BE2C (cell line): Measurements from ENCODE around the gene TTYH3.
A peak's percentile ranks its signal among the peaks of the same experiment; 100 is the strongest.
"Not testable (repeated sequence)": the region's sequence is repeated elsewhere in the genome, so short reads cannot be mapped to it uniquely, and the experiment has no call there.

Source experiments
- DNase-seq: peaks from one replicate; pipeline ENCODE4 v3.0.0-alpha.2; 2020
- H3K27me3 ChIP-seq: fragments of 250-450 bp; sonication (Bioruptor Pico); 2 replicates; pipeline ENCODE4 v1.5.1; 2020; ENCODE audit warnings: mild to moderate bottlenecking
- H3K36me3 ChIP-seq: fragments of 250-450 bp; sonication (Bioruptor Pico); 2 replicates; pipeline ENCODE4 v1.5.1; 2020; ENCODE audit warnings: mild to moderate bottlenecking
- H3K4me1 ChIP-seq: fragments of 250-450 bp; sonication (Bioruptor Pico); 2 replicates; pipeline ENCODE4 v1.5.1; 2020
- H3K4me3 ChIP-seq: 2 replicates; pipeline ENCODE4 v1.5.1; 2011; ENCODE audit warnings: low read depth, low read length
- H3K9me3 ChIP-seq: fragments of 250-450 bp; sonication (Bioruptor Pico); 2 replicates; pipeline ENCODE4 v1.5.1; 2020
- CTCF ChIP-seq: IDR thresholded peaks from 2 replicates; pipeline ENCODE4 v1.5.1; 2012; ENCODE audit warnings: mild to moderate bottlenecking, low read depth, low read length

The TTYH3 gene

GRCh38 chr7:2607122-2607922 is 24.5 kb upstream of the TTYH3 start:
- no peaks in the 10 kb centered on the region for H3K36me3 ChIP-seq
- no peaks in the 10 kb centered on the region for H3K9me3 ChIP-seq
- no peak overlapping the region for H3K4me3 ChIP-seq
- no peaks in the 10 kb centered on the region for H3K27me3 ChIP-seq
- TF ChIP-seq CTCF, result no peak
- peaks cover 16% of the 10 kb centered on the region for H3K4me1 ChIP-seq
- no peak for DNase-seq

GRCh38 chr7:2607923-2608904 is 23.6 kb upstream of the TTYH3 start:
- DNase-seq, result no peak
- H3K36me3 ChIP-seq, result no peaks in the 10 kb centered on the region
- peaks cover 20% of the 10 kb centered on the region for H3K4me1 ChIP-seq
- no peaks in the 10 kb centered on the region for H3K27me3 ChIP-seq
- H3K9me3 ChIP-seq, result no peaks in the 10 kb centered on the region
- no peak for TF ChIP-seq CTCF
- H3K4me3 ChIP-seq, result no peak overlapping the region

- H3K36me3 ChIP-seq, result no peaks in the 10 kb centered on the region
- peak; percentile 59 for TF ChIP-seq CTCF
- no peak for DNase-seq
- peaks cover 27% of the 10 kb centered on the region for H3K4me1 ChIP-seq
- H3K9me3 ChIP-seq, result no peaks in the 10 kb centered on the region
- H3K27me3 ChIP-seq, result no peaks in the 10 kb centered on the region
- no peak overlapping the region for H3K4me3 ChIP-seq
Observed at GRCh38 chr7:2608921-2609411, 22.8 kb upstream of the TTYH3 start.

- not testable (repeated sequence) for H3K9me3 ChIP-seq, DNase-seq, H3K36me3 ChIP-seq, H3K27me3 ChIP-seq, H3K4me3 ChIP-seq
- H3K4me1 ChIP-seq, result peaks cover 34% of the 10 kb centered on the region
Observed at GRCh38 chr7:2609646-2610045, 22.1 kb upstream of the TTYH3 start.

- DNase-seq, result no peak
- Histone ChIP-seq H3K27me3 (no peaks in the 10 kb centered on the region), H3K4me3 (no peak overlapping the region), H3K9me3 (no peaks in the 10 kb centered on the region), H3K4me1 (peaks cover 35% of the 10 kb centered on the region), H3K36me3 (no peaks in the 10 kb centered on the region)
- TF ChIP-seq CTCF, result no peak
Observed at GRCh38 chr7:2610466-2610865, 21.3 kb upstream of the TTYH3 start.

- Histone ChIP-seq H3K9me3 (no peaks in the 10 kb centered on the region), H3K4me1 (peaks cover 33% of the 10 kb centered on the region), H3K27me3 (no peaks in the 10 kb centered on the region), H3K36me3 (no peaks in the 10 kb centered on the region), H3K4me3 (no peak overlapping the region)
- DNase-seq, result no peak
- no peak for TF ChIP-seq CTCF
Observed at GRCh38 chr7:2610898-2611297, 20.9 kb upstream of the TTYH3 start.
